VCaP (cell line): ENCODE measurements around the gene ZBTB22.

Experiments used
- H3K27ac ChIP-seq: fragments of 450-650 bp; 2 replicates; pipeline ENCODE4 v1.5.1; 2017
- CTCF ChIP-seq: fragments of 450-650 bp; conservative IDR thresholded peaks from 2 replicates; pipeline ENCODE4 v1.5.1; 2017; ENCODE audit warnings: mild to moderate bottlenecking, moderate library complexity

ZBTB22 gene

DNA sequence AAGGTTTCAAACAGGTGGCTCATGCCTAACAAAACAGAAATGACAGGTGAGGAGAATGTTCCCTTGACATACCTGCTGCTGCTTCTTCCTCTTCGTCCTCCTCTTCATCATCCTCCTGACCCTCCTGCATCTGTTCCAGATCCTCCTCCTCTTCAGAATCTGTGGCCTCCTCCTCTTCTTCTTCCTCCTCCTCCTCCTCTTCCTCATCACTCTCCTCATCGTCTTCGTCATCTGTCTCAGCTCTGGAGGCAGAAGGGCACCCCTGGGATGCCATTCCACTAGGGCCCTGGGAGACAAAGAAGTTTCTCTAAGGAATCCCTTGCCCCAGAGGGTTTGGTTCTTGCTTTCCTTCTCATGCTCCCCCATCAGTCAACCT is 2.4 kb upstream of the ZBTB22 start:
- H3K27ac ChIP-seq, result peak overlapping the region; percentile 100
- TF ChIP-seq CTCF, result no peak

GRCh38 chr6:33318426-33319073 is 1.0 kb upstream of the ZBTB22 start:
- TF ChIP-seq CTCF, result no peak
- peak overlapping the region; percentile 100 for H3K27ac ChIP-seq

- H3K27ac ChIP-seq, result peak overlapping the region; percentile 100
- TF ChIP-seq CTCF, result no peak
Observed at GRCh38 chr6:33317419-33317668, 200 bp downstream of the ZBTB22 start.

DNA sequence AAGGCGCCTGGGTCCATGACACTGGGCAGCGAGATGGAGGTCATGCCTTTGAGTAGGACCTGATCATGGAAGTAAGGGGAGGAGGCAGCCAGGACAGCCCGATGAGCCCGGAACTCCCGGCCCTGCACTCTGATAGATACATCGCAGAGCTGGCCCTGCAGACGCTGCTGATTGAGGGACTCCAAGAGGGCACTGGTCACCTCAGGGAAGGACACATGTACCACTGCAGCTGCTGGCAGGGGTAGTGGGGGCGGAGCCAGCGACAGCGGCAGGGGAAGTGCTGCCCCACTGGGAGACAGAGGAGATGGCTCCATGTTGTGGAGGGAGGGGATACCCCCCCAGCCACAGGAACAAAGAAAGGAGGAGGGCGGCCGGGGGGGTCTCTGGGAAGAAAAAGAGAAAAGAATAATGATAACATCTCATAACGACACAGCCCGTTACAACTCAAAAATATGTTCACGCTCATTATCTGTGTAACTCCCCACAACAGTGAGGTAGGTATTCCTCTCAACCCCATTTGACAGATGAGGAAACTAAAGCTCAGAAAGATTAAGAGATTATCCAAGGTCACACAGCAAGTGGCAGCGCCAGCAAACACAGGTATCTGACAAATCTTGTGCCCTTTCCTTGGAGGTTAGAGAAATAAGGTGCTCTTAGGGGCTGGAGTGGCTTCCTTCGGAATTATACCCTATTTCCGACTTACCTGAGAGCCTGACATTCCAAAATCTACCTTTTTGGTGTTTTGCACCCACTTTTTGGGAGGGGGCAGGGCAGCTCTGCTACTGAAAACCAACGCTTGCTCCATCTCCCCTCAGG is 733 bp downstream of the ZBTB22 start:
- no peak for TF ChIP-seq CTCF
- peak overlapping the region; percentile 100 for H3K27ac ChIP-seq

- TF ChIP-seq CTCF, result no peak
- H3K27ac ChIP-seq, result peak overlapping the region; percentile 100
Observed at GRCh38 chr6:33315793-33316602, 1.5 kb downstream of the ZBTB22 start.

GRCh38 chr6:33314943-33315792 is 2.4 kb downstream of the ZBTB22 start:
- peak overlapping the region; percentile 100 for H3K27ac ChIP-seq

More at GRCh38 chr6:33314943-33315792, 2.4 kb downstream of the ZBTB22 start:
- TF ChIP-seq CTCF, result 0 out of 2 replicates have a peak, but pooled peaks have one; percentile 7
